Gastrocnemius medialis (tissue), 4 donors: ENCODE results near the gene EGLN1.
A peak's percentile ranks its signal among the peaks of the same experiment; 100 is the strongest.

ENCODE experiments used
- POLR2A ChIP-seq, 2 donors: fragments of 450-650 bp; IDR thresholded peaks; one replicate each; pipeline ENCODE4 v1.6.1; 2017; ENCODE audit warnings: antibody characterized with exemption in 2 of 2, mild to moderate bottlenecking in 2 of 2, moderate library complexity in 2 of 2
- TF ChIP-seq, protein P1 (sequence below), 5 experiments: fragments of 450-650 bp in 3 of 5; fragments of 200-600 bp in 2 of 5; sonication (generic) in 2 of 5; IDR thresholded peaks in 4 of 5; conservative IDR thresholded peaks in 1 of 5; 1 replicate in 4 of 5; 2 replicates in 1 of 5; pipeline ENCODE4 v1.5.1; 2016 to 2019; ENCODE audit warnings: antibody characterized with exemption in 5 of 5, mild to moderate bottlenecking in 3 of 5, moderate library complexity in 3 of 5

DNA sequence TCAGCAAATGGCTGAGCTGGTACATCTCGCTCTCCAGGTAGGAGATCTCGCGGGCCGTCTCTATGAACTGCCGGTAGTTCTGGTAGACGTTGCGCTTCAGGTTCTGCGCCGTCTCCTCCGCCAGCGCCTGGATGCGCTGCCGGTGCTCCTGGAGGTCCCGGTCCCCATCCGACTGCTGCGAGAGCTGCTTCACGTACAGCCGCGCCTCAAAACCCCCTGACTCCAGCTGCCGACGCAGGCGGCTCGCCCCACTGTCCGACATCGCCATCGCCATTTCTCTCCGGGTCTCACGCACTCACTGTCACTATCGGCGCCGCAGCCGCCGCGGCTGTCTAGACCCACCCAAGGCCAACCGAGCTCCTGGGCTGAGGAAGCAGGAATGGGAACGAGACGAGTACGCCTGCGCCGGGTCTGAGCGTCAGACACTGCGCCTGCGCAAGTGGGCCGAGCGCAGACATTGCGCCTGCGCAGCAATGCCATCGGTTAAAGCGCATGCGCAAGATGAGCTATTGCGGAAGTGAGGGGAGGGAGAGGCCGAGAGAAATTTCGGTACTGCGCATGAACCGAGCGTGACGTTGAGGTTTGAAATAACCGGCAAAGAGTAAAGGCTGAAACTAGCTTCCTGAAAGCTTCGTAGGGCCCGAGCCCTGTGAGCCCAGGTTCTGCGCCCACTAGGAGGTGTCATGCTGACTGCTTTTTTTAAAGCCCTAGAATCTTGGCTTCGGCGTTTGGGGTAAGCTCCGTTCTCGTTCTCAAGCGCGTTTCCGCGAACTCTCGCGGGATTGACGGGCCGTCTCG is 84.4 kb downstream of the EGLN1 start, which contains the start of gene EXOC8:
- TF ChIP-seq POLR2A (IDR thresholded peaks at IDR 0.05), result peak; percentile 90 to 96
- TF ChIP-seq, protein P1, sequence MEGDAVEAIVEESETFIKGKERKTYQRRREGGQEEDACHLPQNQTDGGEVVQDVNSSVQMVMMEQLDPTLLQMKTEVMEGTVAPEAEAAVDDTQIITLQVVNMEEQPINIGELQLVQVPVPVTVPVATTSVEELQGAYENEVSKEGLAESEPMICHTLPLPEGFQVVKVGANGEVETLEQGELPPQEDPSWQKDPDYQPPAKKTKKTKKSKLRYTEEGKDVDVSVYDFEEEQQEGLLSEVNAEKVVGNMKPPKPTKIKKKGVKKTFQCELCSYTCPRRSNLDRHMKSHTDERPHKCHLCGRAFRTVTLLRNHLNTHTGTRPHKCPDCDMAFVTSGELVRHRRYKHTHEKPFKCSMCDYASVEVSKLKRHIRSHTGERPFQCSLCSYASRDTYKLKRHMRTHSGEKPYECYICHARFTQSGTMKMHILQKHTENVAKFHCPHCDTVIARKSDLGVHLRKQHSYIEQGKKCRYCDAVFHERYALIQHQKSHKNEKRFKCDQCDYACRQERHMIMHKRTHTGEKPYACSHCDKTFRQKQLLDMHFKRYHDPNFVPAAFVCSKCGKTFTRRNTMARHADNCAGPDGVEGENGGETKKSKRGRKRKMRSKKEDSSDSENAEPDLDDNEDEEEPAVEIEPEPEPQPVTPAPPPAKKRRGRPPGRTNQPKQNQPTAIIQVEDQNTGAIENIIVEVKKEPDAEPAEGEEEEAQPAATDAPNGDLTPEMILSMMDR (IDR thresholded peaks at IDR 0.05 in 4 of 5, conservative IDR thresholded peaks at IDR 0.05 in 1 of 5), result no peak
